Vagina (tissue), 2 donors: Measurements from ENCODE around the gene MKRN2.

Source experiments
- POLR2AphosphoS5 ChIP-seq, 2 donors: sonication (generic); formaldehyde crosslinking; IDR thresholded peaks; one replicate each; pipeline ENCODE4 v1.9.0; 2017; ENCODE audit warnings: antibody characterized with exemption in 2 of 2, mild to moderate bottlenecking in 2 of 2, low read depth in 1 of 2; ENCODE audit not compliant: insufficient read depth in 1 of 2
- TF ChIP-seq, protein P1 (sequence below), 3 experiments: fragments of 450-650 bp in 2 of 3; fragments of 200-600 bp in 1 of 3; sonication (generic) in 1 of 3; IDR thresholded peaks; one replicate each; pipeline ENCODE4 v1.5.1; 2017 to 2019; ENCODE audit warnings: antibody characterized with exemption in 3 of 3, mild to moderate bottlenecking in 2 of 3, moderate library complexity in 2 of 3

- TF ChIP-seq, protein P1, sequence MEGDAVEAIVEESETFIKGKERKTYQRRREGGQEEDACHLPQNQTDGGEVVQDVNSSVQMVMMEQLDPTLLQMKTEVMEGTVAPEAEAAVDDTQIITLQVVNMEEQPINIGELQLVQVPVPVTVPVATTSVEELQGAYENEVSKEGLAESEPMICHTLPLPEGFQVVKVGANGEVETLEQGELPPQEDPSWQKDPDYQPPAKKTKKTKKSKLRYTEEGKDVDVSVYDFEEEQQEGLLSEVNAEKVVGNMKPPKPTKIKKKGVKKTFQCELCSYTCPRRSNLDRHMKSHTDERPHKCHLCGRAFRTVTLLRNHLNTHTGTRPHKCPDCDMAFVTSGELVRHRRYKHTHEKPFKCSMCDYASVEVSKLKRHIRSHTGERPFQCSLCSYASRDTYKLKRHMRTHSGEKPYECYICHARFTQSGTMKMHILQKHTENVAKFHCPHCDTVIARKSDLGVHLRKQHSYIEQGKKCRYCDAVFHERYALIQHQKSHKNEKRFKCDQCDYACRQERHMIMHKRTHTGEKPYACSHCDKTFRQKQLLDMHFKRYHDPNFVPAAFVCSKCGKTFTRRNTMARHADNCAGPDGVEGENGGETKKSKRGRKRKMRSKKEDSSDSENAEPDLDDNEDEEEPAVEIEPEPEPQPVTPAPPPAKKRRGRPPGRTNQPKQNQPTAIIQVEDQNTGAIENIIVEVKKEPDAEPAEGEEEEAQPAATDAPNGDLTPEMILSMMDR (IDR thresholded peaks at IDR 0.05) = no peak
- peak in 1 of 2 donors; percentile 45 for TF ChIP-seq POLR2AphosphoS5 (IDR thresholded peaks at IDR 0.05; ENCODE audit: insufficient read depth in 1 of 2, low read depth in 1 of 2)
Measured at GRCh38 chr3:12507591-12508281, 49.2 kb upstream of the MKRN2 start.
